Loucy (cell line): ENCODE measurements around the gene RBM20.
"Not testable (repeated sequence)": the region's sequence is repeated elsewhere in the genome, so short reads cannot be mapped to it uniquely, and the experiment has no call there.

Experiments used
- H2AFZ ChIP-seq: fragments of 200-600 bp; sonication (generic); 2 replicates; pipeline ENCODE4 v1.6.0; 2016; ENCODE audit warnings: antibody characterized with exemption, mild to moderate bottlenecking, low read length, moderate library complexity
- H3F3A ChIP-seq: fragments of 200-600 bp; 2 replicates; pipeline ENCODE4 v1.6.0; 2016; ENCODE audit warnings: antibody characterized with exemption, low read depth, mild to moderate bottlenecking
- H3K27me3 ChIP-seq: fragments of 200-600 bp; sonication (generic); 2 replicates; pipeline ENCODE4 v1.6.1; 2014; ENCODE audit warnings: low read length, mild to moderate bottlenecking; ENCODE audit not compliant: insufficient read depth, poor library complexity, severe bottlenecking
- H3K36me3 ChIP-seq: fragments of 200-600 bp; sonication (generic); 2 replicates; pipeline ENCODE4 v1.6.1; 2016; ENCODE audit warnings: low read length; ENCODE audit not compliant: insufficient read depth
- H3K4me1 ChIP-seq: fragments of 200-600 bp; sonication (generic); 2 replicates; pipeline ENCODE4 v1.5.1; 2014; ENCODE audit warnings: low read length, mild to moderate bottlenecking; ENCODE audit not compliant: insufficient read depth, poor library complexity, severe bottlenecking
- H3K4me2 ChIP-seq: fragments of 200-600 bp; sonication (generic); 2 replicates; pipeline ENCODE4 v1.6.0; 2014; ENCODE audit warnings: antibody characterized with exemption, low read length, low read depth, mild to moderate bottlenecking; ENCODE audit not compliant: poor library complexity, severe bottlenecking
- H3K4me3 ChIP-seq: fragments of 200-600 bp; sonication (generic); 2 replicates; pipeline ENCODE4 v1.5.1; 2014; ENCODE audit warnings: low read length, mild to moderate bottlenecking, mixed read lengths; ENCODE audit not compliant: poor library complexity, severe bottlenecking
- H3K79me2 ChIP-seq: fragments of 200-600 bp; sonication (generic); 2 replicates; pipeline ENCODE4 v1.6.1; 2014; ENCODE audit warnings: low read length; ENCODE audit not compliant: insufficient read depth
- H3K9ac ChIP-seq: fragments of 200-600 bp; sonication (generic); 2 replicates; pipeline ENCODE4 v1.6.0; 2014; ENCODE audit warnings: mild to moderate bottlenecking, low read depth, low read length, moderate library complexity; ENCODE audit not compliant: poor library complexity, severe bottlenecking
- H3K9me2 ChIP-seq: fragments of 200-600 bp; sonication (generic); replicated peaks from 2 replicates; pipeline ENCODE4 v1.6.1; 2016; ENCODE audit warnings: low read depth, low read length, mixed read lengths
- H3K9me3 ChIP-seq: fragments of 200-600 bp; sonication (generic); 2 replicates; pipeline ENCODE4 v1.6.1; 2014; ENCODE audit warnings: mild to moderate bottlenecking, antibody characterized with exemption, low read length, low read depth; ENCODE audit not compliant: insufficient read depth
- H4K20me1 ChIP-seq: fragments of 200-600 bp; sonication (generic); 2 replicates; pipeline ENCODE4 v1.6.0; 2014; ENCODE audit warnings: antibody characterized with exemption, low read length, mild to moderate bottlenecking; ENCODE audit not compliant: insufficient read depth, poor library complexity, severe bottlenecking
- CTCF ChIP-seq: fragments of 200-600 bp; sonication (generic); conservative IDR thresholded peaks from 2 replicates; pipeline ENCODE4 v1.5.1; 2014; ENCODE audit warnings: mild to moderate bottlenecking, antibody characterized with exemption, low read length
- EZH2phosphoT487 ChIP-seq: fragments of 200-600 bp; IDR thresholded peaks from 2 replicates; pipeline ENCODE4 v1.6.1; 2018; ENCODE audit warnings: antibody characterized with exemption, mild to moderate bottlenecking, moderate library complexity, borderline replicate concordance

The RBM20 gene

GRCh38 chr10:110724937-110725336, 80.8 kb downstream of the RBM20 start:
- no peaks in the 10 kb centered on the region for H4K20me1 ChIP-seq
- TF ChIP-seq CTCF (no peak), EZH2phosphoT487 (no peak)
- H3K9ac ChIP-seq: no peak overlapping the region
- no peaks in the 10 kb centered on the region for H3K27me3 ChIP-seq
- H3K36me3 ChIP-seq: no peaks in the 10 kb centered on the region
- no peaks in the 10 kb centered on the region for H3K9me2 ChIP-seq
- H3F3A ChIP-seq: no peaks in the 10 kb centered on the region
- no peaks in the 10 kb centered on the region for H3K9me3 ChIP-seq
- no peak overlapping the region for H3K4me2 ChIP-seq
- no peaks in the 10 kb centered on the region for H3K79me2 ChIP-seq
- H3K4me1 ChIP-seq: peaks cover 4% of the 10 kb centered on the region
- H2AFZ ChIP-seq: no peak overlapping the region
- H3K4me3 ChIP-seq: no peak overlapping the region

- peaks cover 4% of the 10 kb centered on the region for H3K4me1 ChIP-seq
- no peaks in the 10 kb centered on the region for H3K27me3 ChIP-seq
- H3F3A ChIP-seq: no peaks in the 10 kb centered on the region
- H3K9me3 ChIP-seq: no peaks in the 10 kb centered on the region
- H3K4me3 ChIP-seq: no peak overlapping the region
- no peaks in the 10 kb centered on the region for H3K36me3 ChIP-seq
- no peaks in the 10 kb centered on the region for H4K20me1 ChIP-seq
- H3K4me2 ChIP-seq: no peak overlapping the region
- no peaks in the 10 kb centered on the region for H3K79me2 ChIP-seq
- TF ChIP-seq EZH2phosphoT487: no peak
- TF ChIP-seq CTCF: no peak
- no peak overlapping the region for H2AFZ ChIP-seq
- H3K9me2 ChIP-seq: no peaks in the 10 kb centered on the region
- H3K9ac ChIP-seq: no peak overlapping the region
Measured at GRCh38 chr10:110725801-110726630, 81.9 kb downstream of the RBM20 start.

GRCh38 chr10:110727785-110728184, 83.6 kb downstream of the RBM20 start:
- H2AFZ ChIP-seq, H3K36me3 ChIP-seq, H3K4me3 ChIP-seq, H3K9me3 ChIP-seq, H3K9me2 ChIP-seq, H3K27me3 ChIP-seq, H4K20me1 ChIP-seq, H3K4me1 ChIP-seq, H3K79me2 ChIP-seq, H3K9ac ChIP-seq, H3F3A ChIP-seq, H3K4me2 ChIP-seq: not testable (repeated sequence)
